ENCODE measurements around the gene NPIPB4.
"Not testable (repeated sequence)": the region's sequence is repeated elsewhere in the genome, so short reads cannot be mapped to it uniquely, and the experiment has no call there.

DNA sequence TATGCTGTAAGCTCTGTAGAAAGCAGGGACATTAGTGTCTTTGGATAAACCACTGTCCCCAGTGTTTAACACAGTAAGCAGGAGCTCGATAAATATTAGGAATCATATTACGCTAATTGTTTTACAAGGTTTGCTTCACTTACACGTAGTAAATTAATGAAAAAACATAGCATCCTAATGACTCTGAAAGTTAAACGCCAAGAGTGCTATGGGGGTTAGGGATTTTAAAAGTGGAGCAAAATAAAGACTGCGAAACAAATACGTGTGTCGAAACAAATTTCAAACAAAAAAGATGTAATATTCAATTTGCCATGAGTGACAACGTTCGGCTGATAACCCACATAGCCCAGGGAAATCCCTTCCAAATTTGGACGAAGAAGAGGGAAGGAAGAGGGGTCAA is 37.9 kb downstream of the NPIPB4 start:
- TF ChIP-seq CTCF (conservative IDR thresholded peaks at IDR 0.05; ENCODE audit: low read depth in 2 of 2); REST (IDR thresholded peaks at IDR 0.05; ENCODE audit: unreplicated experiment); EZH2 (IDR thresholded peaks at IDR 0.05; ENCODE audit: low read depth, unreplicated experiment); EZH2phosphoT487 (IDR thresholded peaks at IDR 0.05; ENCODE audit: unreplicated experiment); ZNF331 (CRISPR knock-in tag; IDR thresholded peaks at IDR 0.05; ENCODE audit: low read depth): not testable (repeated sequence)

Measured in GM23338 (cell line).